WTC11 (cell line): ENCODE data around the gene CSRP3. TPM values are rescaled to one million over a fixed set of nuclear protein-coding genes. Genes with fewer than 3 reads are reported as not detected.

Experiments
- ATAC-seq: fragments of 200-7000 bp; cut with Tn5 transposase; 2 replicates; pipeline ENCODE4 v1.10.0; 2021; ENCODE audit warnings: mild to moderate bottlenecking, moderate library complexity
- CTCF ChIA-PET: fragments of 300-600 bp; sonication (Branson Sonifier 250); formaldehyde crosslinking; loops from one replicate; lab custom pipeline; 2021; ENCODE audit warnings: antibody characterized with exemption; lab: Charles Lee
- POLR2A ChIA-PET: fragments of 350-600 bp; sonication (Branson Sonifier 250); formaldehyde crosslinking; loops from one replicate; lab custom pipeline; 2021; ENCODE audit warnings: antibody characterized with exemption; lab: Charles Lee
- DNase-seq: peaks from one replicate; pipeline ENCODE4 v3.0.0; 2021; ENCODE audit warnings: low spot score
- H3K27ac Mint-ChIP-seq: 2 replicates; pipeline ENCODE4 v1.8.0; 2021; ENCODE audit warnings: mixed read lengths
- H3K27me3 Mint-ChIP-seq: 2 replicates; pipeline ENCODE4 v1.8.0; 2021; ENCODE audit warnings: low read depth, mild to moderate bottlenecking, moderate library complexity, mixed read lengths
- H3K36me3 Mint-ChIP-seq: 2 replicates; pipeline ENCODE4 v1.8.0; 2021; ENCODE audit warnings: mixed read lengths
- H3K4me1 Mint-ChIP-seq: 2 replicates; pipeline ENCODE4 v1.8.0; 2022; ENCODE audit warnings: mixed read lengths
- H3K4me3 Mint-ChIP-seq: 2 replicates; pipeline ENCODE4 v1.8.0; 2021; ENCODE audit warnings: mild to moderate bottlenecking, moderate library complexity, mixed read lengths
- H3K9me3 Mint-ChIP-seq: 2 replicates; pipeline ENCODE4 v1.8.0; 2021; ENCODE audit warnings: mixed read lengths
- ARID4B ChIP-seq: sonication (generic); formaldehyde crosslinking; IDR thresholded peaks from 2 replicates; pipeline ENCODE4 v1.8.0; 2023; ENCODE audit warnings: missing genetic modification reagents, mild to moderate bottlenecking, borderline replicate concordance
- ATF6 ChIP-seq: sonication (generic); formaldehyde crosslinking; IDR thresholded peaks from 2 replicates; pipeline ENCODE4 v1.8.1; 2023; ENCODE audit warnings: mild to moderate bottlenecking, missing genetic modification reagents
- CDX4 ChIP-seq: fragments of 250-450 bp; sonication (Bioruptor Pico); IDR thresholded peaks from 2 replicates; pipeline ENCODE4 v1.9.0; 2021; ENCODE audit warnings: moderate library complexity, mild to moderate bottlenecking, inconsistent platforms, borderline replicate concordance
- CREB1 ChIP-seq: sonication (generic); formaldehyde crosslinking; IDR thresholded peaks from 2 replicates; pipeline ENCODE4 v1.8.0; 2023; ENCODE audit warnings: mild to moderate bottlenecking, missing genetic modification reagents
- CREM ChIP-seq: sonication (generic); formaldehyde crosslinking; IDR thresholded peaks from 2 replicates; pipeline ENCODE4 v1.8.1; 2022; ENCODE audit warnings: mild to moderate bottlenecking, missing genetic modification reagents, moderate library complexity
- CTCF ChIP-seq: fragments of 200-600 bp; IDR thresholded peaks from 2 replicates; pipeline ENCODE4 v1.8.0; 2022; ENCODE audit warnings: antibody characterized with exemption
- ETV6 ChIP-seq: sonication (generic); formaldehyde crosslinking; IDR thresholded peaks from 2 replicates; pipeline ENCODE4 v1.8.1; 2022; ENCODE audit warnings: mild to moderate bottlenecking, missing genetic modification reagents
- FOXP4 ChIP-seq: sonication (generic); formaldehyde crosslinking; IDR thresholded peaks from 2 replicates; pipeline ENCODE4 v1.8.0; 2022; ENCODE audit warnings: mild to moderate bottlenecking, missing genetic modification reagents
- GTF2I ChIP-seq: fragments of 250-450 bp; sonication (Bioruptor Pico); conservative IDR thresholded peaks from 2 replicates; pipeline ENCODE4 v1.4.0; 2021; ENCODE audit warnings: mild to moderate bottlenecking
- MLX ChIP-seq: sonication (generic); formaldehyde crosslinking; IDR thresholded peaks from 2 replicates; pipeline ENCODE4 v1.8.1; 2023; ENCODE audit warnings: mild to moderate bottlenecking, missing genetic modification reagents, moderate library complexity
- NR3C1 ChIP-seq: sonication (generic); formaldehyde crosslinking; conservative IDR thresholded peaks from 2 replicates; pipeline ENCODE4 v1.8.1; 2023; ENCODE audit warnings: low read depth, mild to moderate bottlenecking, missing genetic modification reagents
- SMAD3 ChIP-seq: sonication (generic); formaldehyde crosslinking; IDR thresholded peaks from 2 replicates; pipeline ENCODE4 v1.8.0; 2022; ENCODE audit warnings: missing genetic modification reagents, mild to moderate bottlenecking, borderline replicate concordance
- ZNF232 ChIP-seq: sonication (generic); formaldehyde crosslinking; IDR thresholded peaks from 2 replicates; pipeline ENCODE4 v1.8.0; 2022; ENCODE audit warnings: mild to moderate bottlenecking, missing genetic modification reagents
- ZNF281 ChIP-seq: sonication (generic); formaldehyde crosslinking; IDR thresholded peaks from 2 replicates; pipeline ENCODE4 v1.8.0; 2023; ENCODE audit warnings: mild to moderate bottlenecking, missing genetic modification reagents
- ZNF425 ChIP-seq: fragments of 250-450 bp; sonication (Bioruptor Pico); conservative IDR thresholded peaks from 2 replicates; pipeline ENCODE4 v1.9.0; 2021; ENCODE audit warnings: mild to moderate bottlenecking
- ZNF671 ChIP-seq: fragments of 250-450 bp; sonication (Bioruptor Pico); IDR thresholded peaks from 2 replicates; pipeline ENCODE4 v1.8.0; 2021; ENCODE audit warnings: mild to moderate bottlenecking
- total RNA-seq: library from RNA; stranded (reverse); gene quantifications from 3 replicates; pipeline ENCODE4 v1.2.3, GENCODE V29; 2021

The CSRP3 gene
- total RNA-seq, 1 experiment from 2014 or later: not detected

GRCh38 chr11:19176629-19177186 lies 25.1 kb downstream of the CSRP3 start (continued):
- TF ChIP-seq MLX (CRISPR knock-in tag) (no peak), FOXP4 (CRISPR knock-in tag) (no peak), ZNF671 (no peak), GTF2I (no peak), CDX4 (CRISPR knock-in tag) (no peak), NR3C1 (CRISPR knock-in tag) (no peak), CTCF (no peak)

GRCh38 chr11:19173964-19174638 lies 27.7 kb downstream of the CSRP3 start:
- DNase-seq: no peak
- Mint-ChIP-seq H3K9me3 (no peaks in the 10 kb centered on the region), H3K27me3 (no peaks in the 10 kb centered on the region), H3K4me1 (no peaks in the 10 kb centered on the region), H3K36me3 (peaks cover 45% of the 10 kb centered on the region), H3K4me3 (no peak overlapping the region), H3K27ac (no peak overlapping the region)
- ChIA-PET CTCF (no interaction called here), POLR2A (no interaction called here)
- no peak for ATAC-seq
- TF ChIP-seq ARID4B (no peak), ETV6 (CRISPR knock-in tag) (no peak), ZNF425 (CRISPR knock-in tag) (no peak), SMAD3 (CRISPR knock-in tag) (no peak), GTF2I (no peak), ZNF281 (CRISPR knock-in tag) (no peak), NR3C1 (CRISPR knock-in tag) (no peak), ATF6 (no peak), CREB1 (CRISPR knock-in tag) (no peak), ZNF232 (CRISPR knock-in tag) (no peak), CREM (CRISPR knock-in tag) (no peak)
